ENCODE results near the gene MYO7A.

The MYO7A gene

GRCh38 chr11:77086521-77087472 is 41.2 kb upstream of the MYO7A start:
- no peaks in the 10 kb centered on the region for H4K20me1 ChIP-seq (ENCODE audit: insufficient read depth, low read length)
- TF ChIP-seq, protein P1, sequence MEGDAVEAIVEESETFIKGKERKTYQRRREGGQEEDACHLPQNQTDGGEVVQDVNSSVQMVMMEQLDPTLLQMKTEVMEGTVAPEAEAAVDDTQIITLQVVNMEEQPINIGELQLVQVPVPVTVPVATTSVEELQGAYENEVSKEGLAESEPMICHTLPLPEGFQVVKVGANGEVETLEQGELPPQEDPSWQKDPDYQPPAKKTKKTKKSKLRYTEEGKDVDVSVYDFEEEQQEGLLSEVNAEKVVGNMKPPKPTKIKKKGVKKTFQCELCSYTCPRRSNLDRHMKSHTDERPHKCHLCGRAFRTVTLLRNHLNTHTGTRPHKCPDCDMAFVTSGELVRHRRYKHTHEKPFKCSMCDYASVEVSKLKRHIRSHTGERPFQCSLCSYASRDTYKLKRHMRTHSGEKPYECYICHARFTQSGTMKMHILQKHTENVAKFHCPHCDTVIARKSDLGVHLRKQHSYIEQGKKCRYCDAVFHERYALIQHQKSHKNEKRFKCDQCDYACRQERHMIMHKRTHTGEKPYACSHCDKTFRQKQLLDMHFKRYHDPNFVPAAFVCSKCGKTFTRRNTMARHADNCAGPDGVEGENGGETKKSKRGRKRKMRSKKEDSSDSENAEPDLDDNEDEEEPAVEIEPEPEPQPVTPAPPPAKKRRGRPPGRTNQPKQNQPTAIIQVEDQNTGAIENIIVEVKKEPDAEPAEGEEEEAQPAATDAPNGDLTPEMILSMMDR (IDR thresholded peaks at IDR 0.05; ENCODE audit: low read length), result no peak
- TF ChIP-seq EZH2 (IDR thresholded peaks at IDR 0.05; ENCODE audit: borderline replicate concordance, low read length), result no peak
- H3K4me3 ChIP-seq (ENCODE audit: low read depth, low read length, poor library complexity, severe bottlenecking), result no peak overlapping the region
- no peaks in the 10 kb centered on the region for H3K36me3 ChIP-seq (ENCODE audit: insufficient read depth, low read length)
- H3K4me2 ChIP-seq (ENCODE audit: low read length), result no peak overlapping the region
- peaks cover 7% of the 10 kb centered on the region for H3K4me1 ChIP-seq (ENCODE audit: insufficient read depth, low read length, severe bottlenecking)
- no peak overlapping the region for H2AFZ ChIP-seq (ENCODE audit: low read length)
- H3K27me3 ChIP-seq (ENCODE audit: insufficient read depth, low read length), result peaks cover 9% of the 10 kb centered on the region; the same call in 1 of the 2 replicates
- H3K9ac ChIP-seq (ENCODE audit: low read length), result no peak overlapping the region
- no peaks in the 10 kb centered on the region for H3F3A ChIP-seq (ENCODE audit: insufficient read depth, low read length)
- no peak overlapping the region for H3K27ac ChIP-seq (ENCODE audit: low read depth, low read length, poor library complexity, severe bottlenecking)
- H3K9me2 ChIP-seq (ENCODE audit: low read depth, low read length), result no peaks in the 10 kb centered on the region
- no peaks in the 10 kb centered on the region for H3K9me3 ChIP-seq (ENCODE audit: low read length)
- H3K79me2 ChIP-seq (ENCODE audit: insufficient read depth, low read length), result no peaks in the 10 kb centered on the region

- no peaks in the 10 kb centered on the region for H3F3A ChIP-seq (ENCODE audit: insufficient read depth, low read length)
- H3K9me2 ChIP-seq (ENCODE audit: low read depth, low read length), result no peaks in the 10 kb centered on the region
- H3K9me3 ChIP-seq (ENCODE audit: low read length), result no peaks in the 10 kb centered on the region
- H3K4me2 ChIP-seq (ENCODE audit: low read length), result no peak overlapping the region
- no peak for TF ChIP-seq EZH2 (IDR thresholded peaks at IDR 0.05; ENCODE audit: borderline replicate concordance, low read length)
- TF ChIP-seq, protein P1 (IDR thresholded peaks at IDR 0.05; ENCODE audit: low read length), result no peak
- H3K9ac ChIP-seq (ENCODE audit: low read length), result no peak overlapping the region
- H3K27me3 ChIP-seq (ENCODE audit: insufficient read depth, low read length), result peaks cover 9% of the 10 kb centered on the region; the same call in 1 of the 2 replicates
- no peak overlapping the region for H2AFZ ChIP-seq (ENCODE audit: low read length)
- H3K4me3 ChIP-seq (ENCODE audit: low read depth, low read length, poor library complexity, severe bottlenecking), result no peak overlapping the region
- H3K79me2 ChIP-seq (ENCODE audit: insufficient read depth, low read length), result no peaks in the 10 kb centered on the region
- H3K4me1 ChIP-seq (ENCODE audit: insufficient read depth, low read length, severe bottlenecking), result peaks cover 3% of the 10 kb centered on the region
- H3K27ac ChIP-seq (ENCODE audit: low read depth, low read length, poor library complexity, severe bottlenecking), result no peak overlapping the region
- H4K20me1 ChIP-seq (ENCODE audit: insufficient read depth, low read length), result no peaks in the 10 kb centered on the region
- no peaks in the 10 kb centered on the region for H3K36me3 ChIP-seq (ENCODE audit: insufficient read depth, low read length)
Measured at GRCh38 chr11:77087723-77088225, 40.3 kb upstream of the MYO7A start.

GRCh38 chr11:77088236-77089003 is 39.6 kb upstream of the MYO7A start:
- H3K9me2 ChIP-seq (ENCODE audit: low read depth, low read length), result no peaks in the 10 kb centered on the region
- H3K4me2 ChIP-seq (ENCODE audit: low read length), result no peak overlapping the region
- H3F3A ChIP-seq (ENCODE audit: insufficient read depth, low read length), result no peaks in the 10 kb centered on the region
- TF ChIP-seq EZH2 (IDR thresholded peaks at IDR 0.05; ENCODE audit: borderline replicate concordance, low read length), result no peak
- TF ChIP-seq, protein P1 (IDR thresholded peaks at IDR 0.05; ENCODE audit: low read length), result no peak
- H3K9me3 ChIP-seq (ENCODE audit: low read length), result no peaks in the 10 kb centered on the region
- no peaks in the 10 kb centered on the region for H3K4me1 ChIP-seq (ENCODE audit: insufficient read depth, low read length, severe bottlenecking)
- H2AFZ ChIP-seq (ENCODE audit: low read length), result no peak overlapping the region
- peaks cover 9% of the 10 kb centered on the region; the same call in 1 of the 2 replicates for H3K27me3 ChIP-seq (ENCODE audit: insufficient read depth, low read length)
- no peak overlapping the region for H3K4me3 ChIP-seq (ENCODE audit: low read depth, low read length, poor library complexity, severe bottlenecking)
- H4K20me1 ChIP-seq (ENCODE audit: insufficient read depth, low read length), result no peaks in the 10 kb centered on the region
- H3K9ac ChIP-seq (ENCODE audit: low read length), result no peak overlapping the region
- H3K36me3 ChIP-seq (ENCODE audit: insufficient read depth, low read length), result no peaks in the 10 kb centered on the region
- no peak overlapping the region for H3K27ac ChIP-seq (ENCODE audit: low read depth, low read length, poor library complexity, severe bottlenecking)
- H3K79me2 ChIP-seq (ENCODE audit: insufficient read depth, low read length), result no peaks in the 10 kb centered on the region

Measured in OCI-LY1 (cell line).